ENCODE results near the gene FNDC3B.

The FNDC3B gene

DNA sequence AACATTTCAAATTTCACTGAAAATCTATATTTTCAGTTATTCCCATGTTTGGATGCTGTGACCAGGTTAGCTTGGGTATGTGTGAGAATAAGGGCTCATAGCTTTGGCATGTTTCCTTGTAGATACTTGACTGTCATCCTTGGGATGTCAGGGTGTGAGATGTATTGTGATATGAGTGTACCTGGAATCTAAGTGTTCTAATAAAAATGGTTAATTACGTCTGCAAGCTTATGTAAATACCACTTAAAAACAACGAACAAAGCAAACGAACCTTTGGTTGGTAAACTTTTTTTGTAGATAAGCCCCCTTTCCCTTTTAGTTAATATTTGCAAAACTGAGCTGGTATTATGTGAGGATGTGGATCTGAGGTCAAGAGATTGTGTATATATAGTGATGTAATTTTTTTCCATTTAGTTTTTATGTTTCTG, 63.5 kb downstream of the FNDC3B start:
- Mint-ChIP-seq H3K27ac (peak overlapping the region; percentile 53), H3K4me1 (peaks cover 93% of the 10 kb centered on the region), H3K27me3 (no peaks in the 10 kb centered on the region), H3K4me3 (peak overlapping the region; percentile 48), H3K9me3 (no peaks in the 10 kb centered on the region), H3K36me3 (peaks cover 3% of the 10 kb centered on the region)

GRCh38 chr3:172103724-172104123, 64.3 kb downstream of the FNDC3B start:
- Mint-ChIP-seq H3K27me3 (no peaks in the 10 kb centered on the region), H3K27ac (peak overlapping the region; percentile 85), H3K36me3 (peaks cover 3% of the 10 kb centered on the region), H3K4me1 (peaks cover 95% of the 10 kb centered on the region), H3K4me3 (peak overlapping the region; percentile 42), H3K9me3 (no peaks in the 10 kb centered on the region)

GRCh38 chr3:172104471-172105072, 65.2 kb downstream of the FNDC3B start:
- H3K27ac Mint-ChIP-seq: peak overlapping the region; percentile 47
- peaks cover 93% of the 10 kb centered on the region for H3K4me1 Mint-ChIP-seq
- peaks cover 3% of the 10 kb centered on the region for H3K36me3 Mint-ChIP-seq
- peak overlapping the region; percentile 30 for H3K4me3 Mint-ChIP-seq
- H3K27me3 Mint-ChIP-seq: no peaks in the 10 kb centered on the region
- H3K9me3 Mint-ChIP-seq: no peaks in the 10 kb centered on the region

GRCh38 chr3:172106037-172106954, 66.9 kb downstream of the FNDC3B start:
- Mint-ChIP-seq H3K27ac (peak overlapping the region; percentile 10), H3K9me3 (no peaks in the 10 kb centered on the region)

GRCh38 chr3:172106989-172107388, 67.6 kb downstream of the FNDC3B start:
- Mint-ChIP-seq H3K27ac (peak overlapping the region; percentile 99), H3K4me1 (peaks cover 83% of the 10 kb centered on the region), H3K4me3 (peak overlapping the region; percentile 91), H3K36me3 (peaks cover 4% of the 10 kb centered on the region), H3K27me3 (no peaks in the 10 kb centered on the region), H3K9me3 (no peaks in the 10 kb centered on the region)

More at GRCh38 chr3:172106037-172106954, 66.9 kb downstream of the FNDC3B start:
- Mint-ChIP-seq H3K27me3 (no peaks in the 10 kb centered on the region), H3K4me1 (peaks cover 90% of the 10 kb centered on the region), H3K36me3 (peaks cover 4% of the 10 kb centered on the region), H3K4me3 (peak overlapping the region; percentile 91)

GRCh38 chr3:172107403-172107802, 68.0 kb downstream of the FNDC3B start:
- Mint-ChIP-seq H3K27me3 (no peaks in the 10 kb centered on the region), H3K36me3 (peaks cover 4% of the 10 kb centered on the region), H3K4me3 (peak overlapping the region; percentile 91), H3K9me3 (no peaks in the 10 kb centered on the region), H3K4me1 (peaks cover 79% of the 10 kb centered on the region), H3K27ac (peak overlapping the region; percentile 99)

DNA sequence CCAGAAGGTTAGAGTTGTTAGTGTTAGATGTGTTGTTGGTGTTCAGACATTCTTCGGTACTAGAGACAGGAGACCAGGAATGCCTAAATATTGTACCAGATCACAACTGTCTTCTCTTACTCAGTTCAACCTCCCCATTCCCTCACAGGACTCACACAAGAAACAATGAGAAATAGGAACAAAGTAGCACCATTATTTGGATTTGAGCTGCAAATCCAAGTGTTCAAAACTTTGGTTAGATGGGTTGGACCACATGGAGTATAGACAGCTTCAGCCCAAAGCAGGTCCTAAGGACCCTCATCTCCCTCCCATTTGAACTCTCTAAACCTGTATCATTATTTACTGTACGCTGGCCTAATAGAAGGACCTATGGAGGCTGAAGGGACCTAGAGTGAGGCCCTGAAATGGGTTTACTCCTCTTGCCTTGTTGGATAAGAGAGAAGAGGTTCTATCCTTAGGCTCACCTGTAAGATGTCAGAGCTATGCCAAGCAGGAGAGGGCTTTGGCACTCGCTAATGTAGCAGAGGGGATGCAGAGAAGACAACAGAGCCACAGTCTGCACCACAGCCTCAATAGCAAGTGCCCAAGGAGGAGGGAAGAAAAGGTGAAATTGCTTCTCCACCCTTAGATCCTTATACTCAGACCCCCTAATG, 70.9 kb downstream of the FNDC3B start:
- H3K4me3 Mint-ChIP-seq: no peak overlapping the region
- no peaks in the 10 kb centered on the region for H3K27me3 Mint-ChIP-seq
- H3K4me1 Mint-ChIP-seq: peaks cover 63% of the 10 kb centered on the region
- H3K27ac Mint-ChIP-seq: no peak overlapping the region
- no peaks in the 10 kb centered on the region for H3K9me3 Mint-ChIP-seq
- peaks cover 19% of the 10 kb centered on the region for H3K36me3 Mint-ChIP-seq

GRCh38 chr3:172111163-172111562, 71.8 kb downstream of the FNDC3B start:
- Mint-ChIP-seq H3K27me3 (no peaks in the 10 kb centered on the region), H3K4me3 (no peak overlapping the region), H3K36me3 (peaks cover 21% of the 10 kb centered on the region), H3K27ac (no peak overlapping the region), H3K9me3 (no peaks in the 10 kb centered on the region), H3K4me1 (peaks cover 58% of the 10 kb centered on the region)

DNA sequence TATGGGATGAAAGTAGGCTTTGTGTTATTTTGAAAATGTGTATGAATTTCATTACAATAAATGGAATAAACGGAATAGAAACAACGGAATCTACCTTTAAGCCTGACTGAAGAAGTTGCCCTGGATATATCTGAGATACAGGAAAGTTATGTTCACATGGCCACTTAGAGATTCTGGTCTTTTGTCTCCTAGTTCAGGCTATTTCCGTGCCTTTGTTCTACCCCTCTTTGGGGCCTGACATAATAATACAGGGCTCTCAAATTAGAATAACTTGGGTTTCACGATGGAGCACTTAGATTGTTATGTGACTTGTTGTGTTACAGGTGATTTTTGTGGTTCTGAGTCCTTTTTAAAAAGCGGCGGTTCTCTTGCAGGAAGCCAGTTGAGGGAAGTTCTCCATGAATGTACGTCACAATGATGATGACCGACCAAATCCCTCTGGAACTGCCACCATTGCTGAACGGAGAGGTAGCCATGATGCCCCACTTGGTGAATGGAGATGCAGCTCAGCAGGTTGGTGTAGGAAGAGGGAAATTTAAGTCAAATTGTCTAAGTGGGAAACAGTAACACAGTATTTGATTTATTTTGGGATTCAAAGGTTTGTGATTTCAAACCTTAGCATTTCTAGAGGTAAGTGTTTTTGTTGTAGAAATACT, 72.8 kb downstream of the FNDC3B start:
- no peaks in the 10 kb centered on the region for H3K27me3 Mint-ChIP-seq
- no peaks in the 10 kb centered on the region for H3K9me3 Mint-ChIP-seq
- H3K27ac Mint-ChIP-seq: no peak overlapping the region
- peaks cover 48% of the 10 kb centered on the region for H3K4me1 Mint-ChIP-seq
- H3K4me3 Mint-ChIP-seq: no peak overlapping the region
- peaks cover 24% of the 10 kb centered on the region for H3K36me3 Mint-ChIP-seq

- Mint-ChIP-seq H3K36me3 (peaks cover 22% of the 10 kb centered on the region), H3K27me3 (no peaks in the 10 kb centered on the region), H3K27ac (no peak overlapping the region), H3K4me3 (no peak overlapping the region), H3K4me1 (peaks cover 44% of the 10 kb centered on the region), H3K9me3 (no peaks in the 10 kb centered on the region)
Measured at GRCh38 chr3:172112734-172113120, 73.3 kb downstream of the FNDC3B start.

GRCh38 chr3:172113710-172114109, 74.3 kb downstream of the FNDC3B start:
- Mint-ChIP-seq H3K36me3 (peaks cover 28% of the 10 kb centered on the region), H3K4me1 (peaks cover 41% of the 10 kb centered on the region), H3K4me3 (no peak overlapping the region), H3K27ac (peak overlapping the region; percentile 53), H3K27me3 (no peaks in the 10 kb centered on the region), H3K9me3 (no peaks in the 10 kb centered on the region)

- no peak overlapping the region for H3K27ac Mint-ChIP-seq
- H3K27me3 Mint-ChIP-seq: no peaks in the 10 kb centered on the region
- no peaks in the 10 kb centered on the region for H3K9me3 Mint-ChIP-seq
- no peak overlapping the region for H3K4me3 Mint-ChIP-seq
- peaks cover 31% of the 10 kb centered on the region for H3K36me3 Mint-ChIP-seq
- peaks cover 35% of the 10 kb centered on the region for H3K4me1 Mint-ChIP-seq
Measured at GRCh38 chr3:172115059-172115458, 75.7 kb downstream of the FNDC3B start.

- Mint-ChIP-seq H3K27ac (no peak overlapping the region), H3K9me3 (no peaks in the 10 kb centered on the region), H3K4me1 (peaks cover 30% of the 10 kb centered on the region), H3K36me3 (peaks cover 31% of the 10 kb centered on the region), H3K27me3 (no peaks in the 10 kb centered on the region), H3K4me3 (no peak overlapping the region)
Measured at GRCh38 chr3:172115787-172116186, 76.4 kb downstream of the FNDC3B start.

GRCh38 chr3:172118019-172118418, 78.6 kb downstream of the FNDC3B start:
- Mint-ChIP-seq H3K4me3 (no peak overlapping the region), H3K9me3 (no peaks in the 10 kb centered on the region), H3K27me3 (no peaks in the 10 kb centered on the region), H3K4me1 (peaks cover 28% of the 10 kb centered on the region), H3K27ac (no peak overlapping the region), H3K36me3 (peaks cover 28% of the 10 kb centered on the region)

DNA sequence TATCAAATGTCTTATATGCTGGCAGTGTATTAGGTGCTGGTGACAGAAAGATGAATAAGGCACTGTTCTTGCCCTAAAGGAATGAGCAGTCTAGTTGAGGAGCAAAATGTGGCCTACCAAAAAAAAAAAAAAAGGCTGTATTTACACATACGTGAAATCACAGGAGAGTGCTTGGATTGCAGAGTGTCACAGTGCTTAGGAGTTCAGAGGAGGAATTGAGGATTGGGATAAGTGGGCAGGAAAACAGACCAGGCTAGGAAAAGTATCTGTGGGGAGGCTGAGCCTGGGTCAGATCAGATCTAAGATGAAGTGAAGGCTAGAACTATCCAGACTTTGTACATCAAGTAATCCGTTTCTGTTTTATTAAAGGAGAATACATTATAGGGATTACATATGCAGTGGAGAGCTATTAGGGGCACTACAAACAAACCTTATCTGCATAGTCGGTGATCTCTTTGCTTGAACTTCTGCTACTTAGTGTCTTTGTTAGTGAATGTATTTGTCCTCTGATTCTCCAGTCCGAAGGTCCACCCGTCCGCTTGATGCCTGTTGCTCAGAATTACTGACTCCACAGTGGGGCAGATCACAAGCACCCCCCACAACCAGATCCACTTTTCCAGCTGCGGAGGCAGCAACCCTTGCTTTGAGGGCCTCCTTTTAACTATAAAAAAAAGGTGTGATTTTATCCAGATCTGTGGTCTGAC, 80.0 kb downstream of the FNDC3B start:
- Mint-ChIP-seq H3K9me3 (no peaks in the 10 kb centered on the region), H3K4me3 (no peak overlapping the region), H3K4me1 (peaks cover 22% of the 10 kb centered on the region), H3K36me3 (peaks cover 28% of the 10 kb centered on the region), H3K27me3 (no peaks in the 10 kb centered on the region), H3K27ac (no peak overlapping the region)
